Tibial artery (tissue), 4 donors: ENCODE measurements around the gene CD226.

Source experiments
- DNase-seq, 2 donors: peaks; one replicate each; pipeline ENCODE4 v3.0.0-alpha.2; 2019
- H3K27ac ChIP-seq, 2 donors: fragments of 200-600 bp; sonication (generic) in 1 of 2; 1 replicate in 1 of 2; 2 replicates in 1 of 2; pipeline ENCODE4 v1.5.1; 2018 to 2019; ENCODE audit warnings: mild to moderate bottlenecking in 1 of 2
- H3K27me3 ChIP-seq, 2 donors: fragments of 200-600 bp; sonication (generic) in 1 of 2; one replicate each; pipeline versions ENCODE4 v1.5.1 to v1.6.0; 2016 to 2019
- H3K36me3 ChIP-seq, 3 donors: fragments of 200-600 bp; sonication (generic) in 2 of 3; one replicate each; pipeline ENCODE4 v1.5.1; 2016 to 2019; ENCODE audit warnings: mild to moderate bottlenecking in 2 of 3
- H3K4me1 ChIP-seq, 4 donors: fragments of 200-600 bp; sonication (generic) in 2 of 4; 1 replicate in 3 of 4; 2 replicates in 1 of 4; pipeline ENCODE4 v1.5.1; 2016 to 2019
- H3K4me3 ChIP-seq, 2 donors: fragments of 200-600 bp; sonication (generic) in 1 of 2; 1 replicate in 1 of 2; 2 replicates in 1 of 2; pipeline ENCODE4 v1.5.1; 2018 to 2019; ENCODE audit warnings: mild to moderate bottlenecking in 2 of 2
- H3K9me3 ChIP-seq, 3 donors: fragments of 200-600 bp; sonication (generic) in 1 of 3; one replicate each; pipeline ENCODE4 v1.5.1; 2016 to 2019
- CTCF ChIP-seq, 2 experiments: fragments of 200-600 bp in 1 of 2; fragments of 450-650 bp in 1 of 2; IDR thresholded peaks; one replicate each; pipeline ENCODE4 v1.5.1; 2017 to 2019; ENCODE audit warnings: antibody characterized with exemption in 2 of 2, mild to moderate bottlenecking in 1 of 2, moderate library complexity in 1 of 2
- intact Hi-C: fragments of 100-400 bp; cut with DNase I; formaldehyde crosslinking; loops from one replicate; pipeline ENCODE4 v1.15.0; 2023; ENCODE audit warnings: low total_unique reads

The CD226 gene

GRCh38 chr18:69987870-69988269 lies 40.2 kb upstream of the CD226 start:
- Histone ChIP-seq H3K27me3 (no peaks in the 10 kb centered on the region), H3K36me3 (peaks cover 8 to 34% (median 25%) of the 10 kb centered on the region in 3 donors), H3K9me3 (peaks cover 0 to 8% (median 0%) of the 10 kb centered on the region in 3 donors), H3K27ac (no peak overlapping the region), H3K4me3 (no peak overlapping the region), H3K4me1 (no peaks in the 10 kb centered on the region)
- TF ChIP-seq CTCF (IDR thresholded peaks at IDR 0.05) = no peak
- DNase-seq = no peak
- intact Hi-C loops = no loop called here

- no peak overlapping the region for H3K4me3 ChIP-seq
- no peaks in the 10 kb centered on the region for H3K27me3 ChIP-seq
- no peak for DNase-seq
- peaks cover 0 to 8% (median 0%) of the 10 kb centered on the region in 3 donors for H3K9me3 ChIP-seq
- H3K27ac ChIP-seq = no peak overlapping the region
- no peaks in the 10 kb centered on the region for H3K4me1 ChIP-seq
- TF ChIP-seq CTCF (IDR thresholded peaks at IDR 0.05) = no peak
- intact Hi-C loops = no loop called here
- H3K36me3 ChIP-seq = peaks cover 8 to 30% (median 22%) of the 10 kb centered on the region in 3 donors
Observed at GRCh38 chr18:69985239-69985638, 37.6 kb upstream of the CD226 start.

GRCh38 chr18:69982417-69982816 lies 34.7 kb upstream of the CD226 start:
- no peak overlapping the region for H3K27ac ChIP-seq
- H3K27me3 ChIP-seq = no peaks in the 10 kb centered on the region
- H3K36me3 ChIP-seq = peaks cover 18 to 43% (median 19%) of the 10 kb centered on the region in 3 donors
- DNase-seq = no peak
- no peaks in the 10 kb centered on the region for H3K4me1 ChIP-seq
- intact Hi-C loops = no loop called here
- H3K9me3 ChIP-seq = peaks cover 0 to 7% (median 4%) of the 10 kb centered on the region in 3 donors
- H3K4me3 ChIP-seq = no peak overlapping the region
- no peak for TF ChIP-seq CTCF (IDR thresholded peaks at IDR 0.05)

- Histone ChIP-seq H3K4me1 (no peaks in the 10 kb centered on the region), H3K4me3 (no peak overlapping the region), H3K27me3 (no peaks in the 10 kb centered on the region), H3K36me3 (peaks cover 15 to 40% (median 22%) of the 10 kb centered on the region in 3 donors), H3K9me3 (peaks cover 0 to 12% (median 9%) of the 10 kb centered on the region in 3 donors), H3K27ac (no peak overlapping the region)
- no peak for TF ChIP-seq CTCF (IDR thresholded peaks at IDR 0.05)
- DNase-seq = no peak
- intact Hi-C loops = no loop called here
Observed at GRCh38 chr18:69981948-69982347, 34.3 kb upstream of the CD226 start.

- Histone ChIP-seq H3K9me3 (peaks cover 0 to 20% (median 12%) of the 10 kb centered on the region in 3 donors), H3K27ac (no peak overlapping the region), H3K36me3 (peaks cover 11 to 32% (median 21%) of the 10 kb centered on the region in 3 donors), H3K27me3 (no peaks in the 10 kb centered on the region), H3K4me1 (no peaks in the 10 kb centered on the region), H3K4me3 (no peak overlapping the region)
- TF ChIP-seq CTCF (IDR thresholded peaks at IDR 0.05) = no peak
- intact Hi-C loops = no loop called here
- no peak for DNase-seq
Observed at GRCh38 chr18:69980982-69981804, 33.5 kb upstream of the CD226 start.
